MM.1S (cell line): Measurements from ENCODE around the gene GRK3.
"Not testable (repeated sequence)": the region's sequence is repeated elsewhere in the genome, so short reads cannot be mapped to it uniquely, and the experiment has no call there.

ENCODE experiments used
- DNase-seq: peaks from one replicate; pipeline ENCODE4 v3.0.0-alpha.2; 2015
- H2AFZ ChIP-seq: fragments of 300-600 bp; sonication (generic); 2 replicates; pipeline ENCODE4 v1.6.0; 2016; ENCODE audit warnings: antibody characterized with exemption, low read length
- H3F3A ChIP-seq: fragments of 300-600 bp; sonication (generic); 2 replicates; pipeline ENCODE4 v1.6.1; 2016; ENCODE audit warnings: mild to moderate bottlenecking, antibody characterized with exemption, low read length, moderate library complexity, mixed read lengths; ENCODE audit not compliant: insufficient read depth
- H3K27ac ChIP-seq: fragments of 300-600 bp; sonication (generic); 2 replicates; pipeline ENCODE4 v1.5.1; 2016; ENCODE audit warnings: mild to moderate bottlenecking, low read length
- H3K27me3 ChIP-seq: fragments of 300-600 bp; sonication (generic); replicated peaks from 2 replicates; pipeline ENCODE4 v1.6.0; 2016; ENCODE audit warnings: low read length; ENCODE audit not compliant: insufficient read depth
- H3K36me3 ChIP-seq: fragments of 300-600 bp; sonication (generic); replicated peaks from 2 replicates; pipeline ENCODE4 v1.6.1; 2016; ENCODE audit warnings: mild to moderate bottlenecking, low read length, mixed read lengths; ENCODE audit not compliant: insufficient read depth
- H3K4me1 ChIP-seq: fragments of 300-600 bp; sonication (generic); 2 replicates; pipeline ENCODE4 v1.6.1; 2016; ENCODE audit warnings: low read length, mixed read lengths
- H3K4me2 ChIP-seq: fragments of 300-600 bp; sonication (generic); 2 replicates; pipeline ENCODE4 v1.6.0; 2016; ENCODE audit warnings: low read depth, low read length
- H3K4me3 ChIP-seq: fragments of 300-600 bp; sonication (generic); 2 replicates; pipeline ENCODE4 v1.5.1; 2016; ENCODE audit warnings: low read length, mixed read lengths
- H3K79me2 ChIP-seq: fragments of 300-600 bp; sonication (generic); 2 replicates; pipeline ENCODE4 v1.6.1; 2016; ENCODE audit warnings: mixed run types, low read length, mixed read lengths
- H3K9ac ChIP-seq: fragments of 300-600 bp; sonication (generic); 2 replicates; pipeline ENCODE4 v1.6.1; 2016; ENCODE audit warnings: low read length, mixed read lengths
- H3K9me2 ChIP-seq: fragments of 300-600 bp; sonication (generic); replicated peaks from 2 replicates; pipeline ENCODE4 v1.6.1; 2016; ENCODE audit warnings: mild to moderate bottlenecking, low read length, mixed read lengths; ENCODE audit not compliant: insufficient read depth
- H3K9me3 ChIP-seq: fragments of 300-600 bp; sonication (generic); replicated peaks from 2 replicates; pipeline ENCODE4 v1.6.1; 2016; ENCODE audit warnings: mild to moderate bottlenecking, low read length, mixed read lengths; ENCODE audit not compliant: insufficient read depth
- H4K20me1 ChIP-seq: fragments of 300-600 bp; sonication (generic); 2 replicates; pipeline ENCODE4 v1.6.1; 2016; ENCODE audit warnings: mild to moderate bottlenecking, low read length, moderate library complexity, mixed read lengths; ENCODE audit not compliant: insufficient read depth
- CTCF ChIP-seq: fragments of 300-600 bp; sonication (generic); IDR thresholded peaks from 2 replicates; pipeline ENCODE4 v1.5.1; 2016; ENCODE audit warnings: antibody characterized with exemption, low read length, mixed read lengths
- EZH2 ChIP-seq: fragments of 300-600 bp; sonication (generic); optimal IDR thresholded peaks from 2 replicates; pipeline ENCODE3; 2017; ENCODE audit warnings: low read depth, mild to moderate bottlenecking, antibody characterized with exemption, low read length, mixed read lengths
- EZH2phosphoT487 ChIP-seq: fragments of 300-600 bp; sonication (generic); IDR thresholded peaks from 2 replicates; pipeline ENCODE4 v1.6.1; 2018; ENCODE audit warnings: antibody characterized with exemption, low read length

Gene GRK3

GRCh38 chr22:25564320-25564978 is at the start of gene GRK3:
Gene GRK3 (plus strand): TSS chr22:25564675. CDS start chr22:25565041, 366 bp downstream.
- no peaks in the 10 kb centered on the region for H3K79me2 ChIP-seq
- no peaks in the 10 kb centered on the region for H3K9me3 ChIP-seq
- no peaks in the 10 kb centered on the region for H3K27me3 ChIP-seq
- peak within 1 kb of the TSS; percentile 48; the same call in 1 of the 2 replicates for H3K9ac ChIP-seq
- H3K36me3 ChIP-seq, result no peaks in the 10 kb centered on the region
- 0 out of 2 replicates have a peak, but pooled peaks cover 5% of the 10 kb centered on the region for H3F3A ChIP-seq
- H3K9me2 ChIP-seq, result no peaks in the 10 kb centered on the region
- peak; percentile 64 for DNase-seq
- H3K4me1 ChIP-seq, result no peaks in the 10 kb centered on the region
- H4K20me1 ChIP-seq, result no peaks in the 10 kb centered on the region
- H3K4me2 ChIP-seq, result peak within 1 kb of the TSS; percentile 73
- no peak for TF ChIP-seq EZH2phosphoT487
- TF ChIP-seq EZH2, result no peak
- TF ChIP-seq CTCF, result no peak
- H3K4me3 ChIP-seq, result peak within 1 kb of the TSS; percentile 73
- peak within 1 kb of the TSS; percentile 89 for H2AFZ ChIP-seq
- H3K27ac ChIP-seq, result no peak within 1 kb of the TSS

GRCh38 chr22:25518000-25518663 is 46.3 kb upstream of the GRK3 start:
- TF ChIP-seq CTCF, result no peak
- no peak for TF ChIP-seq EZH2
- no peak for TF ChIP-seq EZH2phosphoT487
- Histone ChIP-seq H2AFZ (no peak overlapping the region), H3K4me3 (no peak overlapping the region), H4K20me1 (no peaks in the 10 kb centered on the region), H3K4me1 (no peaks in the 10 kb centered on the region), H3F3A (no peaks in the 10 kb centered on the region), H3K4me2 (no peak overlapping the region), H3K36me3 (no peaks in the 10 kb centered on the region), H3K9me3 (no peaks in the 10 kb centered on the region), H3K9me2 (no peaks in the 10 kb centered on the region), H3K27ac (no peak overlapping the region), H3K9ac (no peak overlapping the region), H3K79me2 (no peaks in the 10 kb centered on the region), H3K27me3 (no peaks in the 10 kb centered on the region)
- DNase-seq, result no peak

- H3K36me3 ChIP-seq, result no peaks in the 10 kb centered on the region
- no peaks in the 10 kb centered on the region for H3K27me3 ChIP-seq
- no peak overlapping the region for H2AFZ ChIP-seq
- no peaks in the 10 kb centered on the region for H3F3A ChIP-seq
- H4K20me1 ChIP-seq, result no peaks in the 10 kb centered on the region
- DNase-seq, result no peak
- H3K4me3 ChIP-seq, result no peak overlapping the region
- H3K9me2 ChIP-seq, result no peaks in the 10 kb centered on the region
- H3K4me1 ChIP-seq, result no peaks in the 10 kb centered on the region
- no peaks in the 10 kb centered on the region for H3K9me3 ChIP-seq
- no peak overlapping the region for H3K27ac ChIP-seq
- no peaks in the 10 kb centered on the region for H3K79me2 ChIP-seq
- H3K4me2 ChIP-seq, result no peak overlapping the region
- no peak overlapping the region for H3K9ac ChIP-seq
- no peak for TF ChIP-seq EZH2
- no peak for TF ChIP-seq CTCF
- TF ChIP-seq EZH2phosphoT487, result no peak
Measured at GRCh38 chr22:25525376-25525775, 39.1 kb upstream of the GRK3 start.

- H3K4me3 ChIP-seq, H2AFZ ChIP-seq, DNase-seq, H3K4me2 ChIP-seq, H4K20me1 ChIP-seq, H3K9me3 ChIP-seq, H3K36me3 ChIP-seq, H3K27me3 ChIP-seq, H3F3A ChIP-seq, H3K9ac ChIP-seq, H3K9me2 ChIP-seq, H3K27ac ChIP-seq, H3K79me2 ChIP-seq, H3K4me1 ChIP-seq: not testable (repeated sequence)
Measured at GRCh38 chr22:25525804-25526584, 38.5 kb upstream of the GRK3 start.

- H3K4me1 ChIP-seq, H3K9me2 ChIP-seq, DNase-seq, H3K4me2 ChIP-seq, H3K27ac ChIP-seq, H3K27me3 ChIP-seq, H3K9ac ChIP-seq, H3K4me3 ChIP-seq, H3K9me3 ChIP-seq, H3K36me3 ChIP-seq, H3K79me2 ChIP-seq, H4K20me1 ChIP-seq, H2AFZ ChIP-seq, H3F3A ChIP-seq: not testable (repeated sequence)
Measured at GRCh38 chr22:25527016-25527415, 37.5 kb upstream of the GRK3 start.
